GM23338 (cell line): ENCODE results near the gene NVL. TPM values are rescaled to one million over a fixed set of nuclear protein-coding genes. Genes with fewer than 3 reads are reported as not detected.

Experiments
- ATAC-seq: fragments of 200-7000 bp; cut with Tn5 transposase; 3 replicates; pipeline ENCODE4 v1.9.1; 2020
- DNase-seq: peaks from one replicate; pipeline ENCODE4 v3.0.0-alpha.2; 2015; ENCODE audit warnings: low spot score
- H2AFZ ChIP-seq: fragments of 200-600 bp; sonication (generic); 2 replicates; pipeline ENCODE4 v1.8.0; 2016; ENCODE audit warnings: antibody characterized with exemption, mild to moderate bottlenecking, moderate library complexity
- H3F3A ChIP-seq: fragments of 200-600 bp; sonication (generic); replicated peaks from 2 replicates; pipeline ENCODE4 v1.8.0; 2017; ENCODE audit warnings: antibody characterized with exemption, mixed run types, low read depth
- H3K27ac ChIP-seq: fragments of 200-600 bp; sonication (generic); 2 replicates; pipeline ENCODE4 v1.6.1; 2016; ENCODE audit warnings: low read depth
- H3K27me3 ChIP-seq: fragments of 200-600 bp; sonication (generic); 2 replicates; pipeline ENCODE4 v1.8.0; 2016; ENCODE audit warnings: mild to moderate bottlenecking, mixed run types, moderate library complexity; ENCODE audit not compliant: insufficient read depth
- H3K36me3 ChIP-seq: fragments of 200-600 bp; sonication (generic); 2 replicates; pipeline ENCODE4 v1.8.0; 2016; ENCODE audit warnings: mild to moderate bottlenecking; ENCODE audit not compliant: insufficient read depth
- H3K4me1 ChIP-seq: fragments of 200-600 bp; sonication (generic); 2 replicates; pipeline ENCODE4 v1.8.0; 2016; ENCODE audit warnings: mild to moderate bottlenecking, moderate library complexity; ENCODE audit not compliant: insufficient read depth
- H3K4me2 ChIP-seq: fragments of 200-600 bp; sonication (generic); 2 replicates; pipeline ENCODE4 v1.7.1; 2017; ENCODE audit warnings: mixed run types
- H3K4me3 ChIP-seq: fragments of 200-600 bp; sonication (generic); 2 replicates; pipeline ENCODE4 v1.6.1; 2016; ENCODE audit warnings: mixed run types
- H3K79me2 ChIP-seq: fragments of 200-600 bp; sonication (generic); replicated peaks from 2 replicates; pipeline ENCODE4 v1.8.0; 2017; ENCODE audit warnings: mild to moderate bottlenecking; ENCODE audit not compliant: insufficient read depth
- H3K9me2 ChIP-seq: fragments of 200-600 bp; sonication (generic); 2 replicates; pipeline ENCODE4 v1.8.0; 2017; ENCODE audit not compliant: insufficient read depth
- H4K20me1 ChIP-seq: fragments of 200-600 bp; sonication (generic); replicated peaks from 2 replicates; pipeline ENCODE4 v1.8.0; 2017; ENCODE audit warnings: mild to moderate bottlenecking; ENCODE audit not compliant: insufficient read depth
- H3K27ac Mint-ChIP-seq: 2 replicates; pipeline ENCODE4 v1.8.0; 2020; ENCODE audit warnings: inconsistent platforms, mild to moderate bottlenecking, moderate library complexity, mixed read lengths
- H3K27me3 Mint-ChIP-seq: 3 replicates; pipeline ENCODE4 v1.8.0; 2022; ENCODE audit warnings: low read depth, mild to moderate bottlenecking, moderate library complexity, mixed read lengths, inconsistent platforms; ENCODE audit not compliant: insufficient read depth, poor library complexity
- H3K36me3 Mint-ChIP-seq: 3 replicates; pipeline ENCODE4 v1.8.0; 2021; ENCODE audit warnings: low read depth, mild to moderate bottlenecking, inconsistent platforms, moderate library complexity, mixed read lengths
- H3K4me1 Mint-ChIP-seq: 3 replicates; pipeline ENCODE4 v1.8.0; 2020; ENCODE audit warnings: mild to moderate bottlenecking, inconsistent platforms, mixed read lengths
- H3K4me3 Mint-ChIP-seq: 3 replicates; pipeline ENCODE4 v1.8.0; 2021; ENCODE audit warnings: moderate library complexity, mild to moderate bottlenecking, inconsistent platforms, mixed read lengths
- H3K9me3 Mint-ChIP-seq: 3 replicates; pipeline ENCODE4 v1.8.0; 2020; ENCODE audit warnings: moderate library complexity, mild to moderate bottlenecking, inconsistent platforms, mixed read lengths
- CREB1 ChIP-seq: fragments of 250-450 bp; sonication (Bioruptor Pico); IDR thresholded peaks from 2 replicates; pipeline ENCODE4 v1.5.0; 2020; ENCODE audit warnings: low read depth, mild to moderate bottlenecking, moderate library complexity
- CTCF ChIP-seq, 2 experiments: fragments of 200-600 bp in 1 of 2; sonication (generic) in 1 of 2; conservative IDR thresholded peaks; 2 replicates each; pipeline versions ENCODE4 v1.5.1 to v1.6.1; 2016 to 2017; ENCODE audit warnings: antibody characterized with exemption in 2 of 2, low read depth in 2 of 2, mild to moderate bottlenecking in 2 of 2, moderate library complexity in 1 of 2
- ETS1 ChIP-seq: IDR thresholded peaks from 2 replicates; pipeline ENCODE4 v1.6.1; 2016; ENCODE audit warnings: antibody characterized with exemption
- EZH2 ChIP-seq: fragments of 200-600 bp; sonication (generic); IDR thresholded peaks from one replicate; pipeline ENCODE4 v1.8.0; 2017; ENCODE audit warnings: antibody characterized with exemption, mild to moderate bottlenecking, low read depth; ENCODE audit not compliant: unreplicated experiment
- EZH2phosphoT487 ChIP-seq: fragments of 200-600 bp; sonication (generic); IDR thresholded peaks from one replicate; pipeline ENCODE4 v1.8.1; 2018; ENCODE audit warnings: antibody characterized with exemption; ENCODE audit not compliant: unreplicated experiment
- JUNB ChIP-seq: IDR thresholded peaks from one replicate; pipeline ENCODE4 v1.6.1; 2016; ENCODE audit warnings: antibody characterized with exemption; ENCODE audit not compliant: unreplicated experiment
- NANOG ChIP-seq: IDR thresholded peaks from 2 replicates; pipeline ENCODE4 v1.6.1; 2016; ENCODE audit warnings: antibody characterized with exemption, borderline replicate concordance
- POLR2AphosphoS5 ChIP-seq: IDR thresholded peaks from 2 replicates; pipeline ENCODE4 v1.6.1; 2016; ENCODE audit warnings: antibody characterized with exemption, low read depth
- REST ChIP-seq: IDR thresholded peaks from one replicate; pipeline ENCODE4 v1.6.1; 2018; ENCODE audit warnings: antibody characterized with exemption; ENCODE audit not compliant: unreplicated experiment
- STAT1 ChIP-seq: IDR thresholded peaks from one replicate; pipeline ENCODE4 v1.6.1; 2016; ENCODE audit warnings: antibody characterized with exemption; ENCODE audit not compliant: unreplicated experiment
- ZNF114 ChIP-seq: fragments of 250-450 bp; sonication (Bioruptor Pico); IDR thresholded peaks from 2 replicates; pipeline ENCODE4 v1.5.0; 2020; ENCODE audit warnings: mild to moderate bottlenecking, moderate library complexity
- ZNF331 ChIP-seq: fragments of 250-450 bp; sonication (Bioruptor Pico); IDR thresholded peaks from 2 replicates; pipeline ENCODE4 v1.5.0; 2020; ENCODE audit warnings: low read depth, mild to moderate bottlenecking, moderate library complexity
- ZNF462 ChIP-seq: fragments of 250-450 bp; sonication (Bioruptor Pico); IDR thresholded peaks from 2 replicates; pipeline ENCODE4 v1.5.0; 2020; ENCODE audit warnings: mild to moderate bottlenecking, moderate library complexity
- polyA plus RNA-seq: library from polyadenylated mRNA; unstranded; fragments of >200 nt; fragmentation: Nextera tagmentation; extraction: Ambion mirVana; gene quantifications from 2 replicates; pipeline ENCODE4 v1.2.1, GENCODE V29; 2016
- total RNA-seq: library from RNA; depleted of rRNA; stranded (reverse); fragments of >200 nt; shearing (Covaris generic); gene quantifications from 2 replicates; pipeline ENCODE4 v1.2.3, GENCODE V29; 2014

Gene NVL
- total and polyA plus RNA-seq, 2 experiments from 2014 or later = 44.4 to 71.7 TPM

GRCh38 chr1:224339442-224340033 lies 9.6 kb upstream of the NVL start:
- Histone ChIP-seq H3K9me2 (no peaks in the 10 kb centered on the region), H3K4me2 (peak overlapping the region; percentile 30), H3K27ac (peak overlapping the region; percentile 95), H3K27me3 (no peaks in the 10 kb centered on the region), H3K36me3 (peaks cover 24% of the 10 kb centered on the region; the same call in 1 of the 2 replicates), H3F3A (peaks cover 13% of the 10 kb centered on the region), H4K20me1 (no peaks in the 10 kb centered on the region), H3K4me3 (no peak overlapping the region), H3K4me1 (peaks cover 12% of the 10 kb centered on the region), H2AFZ (no peak overlapping the region), H3K79me2 (no peaks in the 10 kb centered on the region)
- no peak overlapping the region for H3K4me3 Mint-ChIP-seq
- H3K4me1 Mint-ChIP-seq = peaks cover 12% of the 10 kb centered on the region
- no peak for ATAC-seq
- H3K36me3 Mint-ChIP-seq = peaks cover 27% of the 10 kb centered on the region
- peaks cover 36% of the 10 kb centered on the region for H3K9me3 Mint-ChIP-seq
- TF ChIP-seq ZNF114 (CRISPR knock-in tag) (no peak), ETS1 (no peak), CTCF (conservative IDR thresholded peaks at IDR 0.05; ENCODE audit: low read depth in 2 of 2) (no peak), ZNF331 (no peak), POLR2AphosphoS5 (no peak), REST (no peak), CREB1 (CRISPR knock-in tag) (no peak), EZH2 (no peak), JUNB (no peak), STAT1 (no peak), ZNF462 (no peak), EZH2phosphoT487 (no peak), NANOG (no peak)
- H3K27me3 Mint-ChIP-seq = peaks cover 13% of the 10 kb centered on the region
- peak overlapping the region; percentile 89 for H3K27ac Mint-ChIP-seq
- no peak for DNase-seq
